ENCODE data around the gene TECTA. TPM values are rescaled to one million over a fixed set of nuclear protein-coding genes. Genes with fewer than 3 reads are reported as not detected.

The TECTA gene
- total RNA-seq, 2 experiments from 2014 or later, result 0.16 to 0.41 TPM

- Mint-ChIP-seq H3K4me1 (ENCODE audit: low read depth) (no peaks in the 10 kb centered on the region), H3K9me3 (no peaks in the 10 kb centered on the region), H3K4me3 (no peak overlapping the region), H3K27me3 (no peaks in the 10 kb centered on the region), H3K36me3 (ENCODE audit: low read depth) (peaks cover 14% of the 10 kb centered on the region), H3K27ac (no peak overlapping the region)
- CTCF ChIA-PET, result no interaction called here
- POLR2A ChIA-PET, result no interaction called here
- intact Hi-C loops (cut with micrococcal nuclease), result no loop called here
- ATAC-seq, result no peak
- no peak for TF ChIP-seq CTCF (IDR thresholded peaks at IDR 0.05)
- DNase-seq, result no peak
These were observed 14.2 kb upstream of the TECTA start for GRCh38 chr11:121086866-121087265.

GRCh38 chr11:121089566-121089965, 11.5 kb upstream of the TECTA start:
- intact Hi-C loops (cut with micrococcal nuclease), result no loop called here
- no peak overlapping the region for H3K4me3 Mint-ChIP-seq
- H3K9me3 Mint-ChIP-seq, result no peaks in the 10 kb centered on the region
- H3K4me1 Mint-ChIP-seq (ENCODE audit: low read depth), result no peaks in the 10 kb centered on the region
- no peak for ATAC-seq
- H3K27me3 Mint-ChIP-seq, result no peaks in the 10 kb centered on the region
- ChIA-PET POLR2A (no interaction called here), CTCF (no interaction called here)
- no peak for DNase-seq
- H3K36me3 Mint-ChIP-seq (ENCODE audit: low read depth), result peaks cover 14% of the 10 kb centered on the region
- H3K27ac Mint-ChIP-seq, result no peak overlapping the region
- TF ChIP-seq CTCF (IDR thresholded peaks at IDR 0.05), result no peak

DNA sequence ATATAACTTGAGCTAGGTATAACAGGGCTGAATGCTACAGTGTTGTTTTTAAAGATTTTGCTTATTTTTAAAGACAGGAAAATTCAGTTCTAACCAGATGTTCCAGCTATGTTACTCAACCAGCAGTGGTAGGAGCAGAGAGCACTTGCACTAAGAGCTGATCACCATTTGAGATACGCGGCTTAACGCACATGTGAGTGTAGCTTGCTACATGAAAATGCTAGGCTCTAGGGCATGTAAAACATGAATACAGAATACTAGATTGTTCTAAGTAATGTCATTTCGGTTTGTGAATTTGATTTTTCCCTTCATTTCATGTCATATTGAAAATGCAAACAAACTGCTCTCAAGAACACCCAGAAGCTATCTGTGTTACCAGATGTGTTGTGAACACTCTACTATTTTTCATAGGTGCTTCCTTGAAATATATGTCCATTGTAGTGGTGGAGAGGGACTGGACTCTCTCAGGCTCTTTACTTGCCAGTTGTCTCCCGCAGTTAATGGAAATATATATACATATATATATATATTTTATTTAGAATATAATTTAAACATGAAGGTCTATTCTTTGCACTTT, 10.8 kb upstream of the TECTA start:
- ChIA-PET CTCF (no interaction called here), POLR2A (no interaction called here)
- Mint-ChIP-seq H3K4me1 (ENCODE audit: low read depth) (no peaks in the 10 kb centered on the region), H3K27ac (no peak overlapping the region), H3K36me3 (ENCODE audit: low read depth) (peaks cover 14% of the 10 kb centered on the region), H3K4me3 (no peak overlapping the region), H3K9me3 (no peaks in the 10 kb centered on the region), H3K27me3 (no peaks in the 10 kb centered on the region)
- ATAC-seq, result no peak
- intact Hi-C loops (cut with micrococcal nuclease), result no loop called here
- DNase-seq, result no peak
- no peak for TF ChIP-seq CTCF (IDR thresholded peaks at IDR 0.05)

GRCh38 chr11:121091492-121092152, 9.4 kb upstream of the TECTA start:
- no peaks in the 10 kb centered on the region for H3K27me3 Mint-ChIP-seq
- H3K27ac Mint-ChIP-seq, result no peak overlapping the region
- no peaks in the 10 kb centered on the region for H3K4me1 Mint-ChIP-seq (ENCODE audit: low read depth)
- TF ChIP-seq CTCF (IDR thresholded peaks at IDR 0.05), result no peak
- no peak overlapping the region for H3K4me3 Mint-ChIP-seq
- POLR2A ChIA-PET, result no interaction called here
- no peak for DNase-seq
- intact Hi-C loops (cut with micrococcal nuclease), result no loop called here
- CTCF ChIA-PET, result interaction anchor here (1.5 kb wide), 1 partner anchor 103 kb away, joined by 3 read pairs; no protein-coding TSS in a partner anchor
- ATAC-seq, result no peak
- peaks cover 10% of the 10 kb centered on the region for H3K36me3 Mint-ChIP-seq (ENCODE audit: low read depth)
- H3K9me3 Mint-ChIP-seq, result no peaks in the 10 kb centered on the region

- H3K27ac Mint-ChIP-seq, result no peak overlapping the region
- H3K27me3 Mint-ChIP-seq, result no peaks in the 10 kb centered on the region
- no peak for DNase-seq
- ChIA-PET POLR2A (no interaction called here), CTCF (no interaction called here)
- H3K4me3 Mint-ChIP-seq, result no peak overlapping the region
- no peaks in the 10 kb centered on the region for H3K4me1 Mint-ChIP-seq (ENCODE audit: low read depth)
- ATAC-seq, result no peak
- no peaks in the 10 kb centered on the region for H3K36me3 Mint-ChIP-seq (ENCODE audit: low read depth)
- intact Hi-C loops (cut with micrococcal nuclease), result no loop called here
- no peaks in the 10 kb centered on the region for H3K9me3 Mint-ChIP-seq
- no peak for TF ChIP-seq CTCF (IDR thresholded peaks at IDR 0.05)
These were observed 5.5 kb upstream of the TECTA start for GRCh38 chr11:121095561-121095960.

Data from activated CD8-positive, alpha-beta T cell treated with anti-CD3 and anti-CD28 coated beads for 36 hours (primary cell).